IMR-90 (cell line): ENCODE results near the gene GSTT2. TPM values are rescaled to one million over a fixed set of nuclear protein-coding genes. Genes with fewer than 3 reads are reported as not detected.

Source experiments
- ATAC-seq: fragments of 200-7000 bp; cut with Tn5 transposase; 2 replicates; pipeline ENCODE4 v1.9.1; 2020; ENCODE audit warnings: low read depth, mild to moderate bottlenecking, moderate library complexity
- BruUV-seq: library from RNA; stranded (reverse); fragments of 400-500 nt; replicated peaks from 2 replicates; lab custom pipeline; 2021; lab: Mats Ljungman, UMichigan
- CTCF ChIA-PET: fragments of 300-600 bp; formaldehyde crosslinking; extraction: SDS; loops from one replicate; lab custom pipeline; 2021; ENCODE audit warnings: antibody characterized with exemption; lab: Yijun Ruan, JAX
- POLR2A ChIA-PET: fragments of 300-600 bp; sonication (Branson Sonifier 250); formaldehyde crosslinking; loops from one replicate; lab custom pipeline; 2022; ENCODE audit warnings: antibody characterized with exemption; ENCODE audit not compliant: unreplicated experiment; lab: Charles Lee
- DNase-seq: peaks from one replicate; pipeline ENCODE4 v3.0.0; 2013
- H2AFZ ChIP-seq: replicated peaks from 2 replicates; pipeline ENCODE3; 2013; ENCODE audit warnings: low read length, mild to moderate bottlenecking; ENCODE audit not compliant: poor library complexity
- H2AK5ac ChIP-seq: 2 replicates; pipeline ENCODE4 v1.6.1; 2013; ENCODE audit warnings: low read depth, low read length, inconsistent platforms
- H2AK9ac ChIP-seq: replicated peaks from 2 replicates; pipeline ENCODE3; 2013; ENCODE audit warnings: mild to moderate bottlenecking, low read depth, low read length, moderate library complexity; ENCODE audit not compliant: poor library complexity
- H2BK120ac ChIP-seq: 2 replicates; pipeline ENCODE4 v1.6.1; 2013; ENCODE audit warnings: low read depth, low read length, inconsistent platforms
- H2BK15ac ChIP-seq: 3 replicates; pipeline ENCODE4 v1.6.1; 2013; ENCODE audit warnings: low read depth, low read length, inconsistent platforms
- H2BK20ac ChIP-seq: 2 replicates; pipeline ENCODE4 v1.6.1; 2013; ENCODE audit warnings: low read depth, mild to moderate bottlenecking, inconsistent platforms, low read length, moderate library complexity
- H2BK5ac ChIP-seq: 2 replicates; pipeline ENCODE4 v1.6.1; 2013; ENCODE audit warnings: mild to moderate bottlenecking, low read depth, low read length, inconsistent platforms; ENCODE audit not compliant: poor library complexity, severe bottlenecking
- H3K14ac ChIP-seq: replicated peaks from 2 replicates; pipeline ENCODE4 v1.6.1; 2013; ENCODE audit warnings: low read depth, low read length, inconsistent platforms
- H3K18ac ChIP-seq: 2 replicates; pipeline ENCODE4 v1.6.1; 2013; ENCODE audit warnings: low read depth, low read length, control low read depth
- H3K23ac ChIP-seq: 2 replicates; pipeline ENCODE4 v1.6.1; 2013; ENCODE audit warnings: low read depth, low read length, inconsistent platforms
- H3K27ac ChIP-seq: 2 replicates; pipeline ENCODE4 v1.5.1; 2013; ENCODE audit warnings: mild to moderate bottlenecking, control low read depth, low read length; ENCODE audit not compliant: insufficient read depth
- H3K27me3 ChIP-seq: 2 replicates; pipeline ENCODE4 v1.6.1; 2013; ENCODE audit warnings: low read length; ENCODE audit not compliant: control insufficient read depth, insufficient read depth
- H3K36me3 ChIP-seq: 2 replicates; pipeline ENCODE4 v1.6.1; 2013; ENCODE audit warnings: low read length, mixed read lengths; ENCODE audit not compliant: control insufficient read depth, insufficient read depth
- H3K4ac ChIP-seq: 2 replicates; pipeline ENCODE4 v1.6.1; 2013; ENCODE audit warnings: low read depth, low read length, inconsistent platforms
- H3K4me1 ChIP-seq: 2 replicates; pipeline ENCODE4 v1.6.1; 2013; ENCODE audit warnings: low read length, mixed read lengths; ENCODE audit not compliant: control insufficient read depth, insufficient read depth
- H3K4me2 ChIP-seq: 2 replicates; pipeline ENCODE4 v1.6.1; 2013; ENCODE audit warnings: low read depth, mild to moderate bottlenecking, control low read depth, low read length, moderate library complexity
- H3K4me3 ChIP-seq: 2 replicates; pipeline ENCODE4 v1.5.1; 2013; ENCODE audit warnings: low read depth, mild to moderate bottlenecking, control low read depth, low read length, moderate library complexity; ENCODE audit not compliant: insufficient read depth
- H3K56ac ChIP-seq: 2 replicates; pipeline ENCODE4 v1.6.1; 2013; ENCODE audit warnings: low read length, inconsistent platforms; ENCODE audit not compliant: insufficient read depth; ENCODE audit errors: extremely low read depth
- H3K79me1 ChIP-seq, 2 experiments: 2 replicates each; pipeline ENCODE4 v1.6.1; 2013; ENCODE audit warnings: low read length in 2 of 2, inconsistent platforms in 1 of 2, low read depth in 1 of 2
- H3K9ac ChIP-seq: 2 replicates; pipeline ENCODE4 v1.6.1; 2013; ENCODE audit warnings: low read depth, low read length, control low read depth
- H3K9me1 ChIP-seq: 2 replicates; pipeline ENCODE4 v1.6.1; 2013; ENCODE audit warnings: low read length, inconsistent platforms; ENCODE audit not compliant: insufficient read depth
- H3K9me3 ChIP-seq: 2 replicates; pipeline ENCODE4 v1.6.1; 2013; ENCODE audit warnings: low read length; ENCODE audit not compliant: control insufficient read depth, insufficient read depth
- H4K20me1 ChIP-seq: 2 replicates; pipeline ENCODE4 v1.6.1; 2013; ENCODE audit warnings: low read length, inconsistent platforms; ENCODE audit not compliant: insufficient read depth
- H4K5ac ChIP-seq: 2 replicates; pipeline ENCODE4 v1.6.1; 2013; ENCODE audit warnings: mild to moderate bottlenecking, low read depth, low read length, control low read depth
- H4K8ac ChIP-seq, 2 experiments: 2 replicates each; pipeline ENCODE4 v1.6.1; 2013; ENCODE audit warnings: low read depth in 2 of 2, low read length in 2 of 2, control low read depth in 1 of 2, inconsistent platforms in 1 of 2
- H4K91ac ChIP-seq: 2 replicates; pipeline ENCODE4 v1.6.1; 2013; ENCODE audit warnings: low read depth, low read length, inconsistent platforms; ENCODE audit not compliant: insufficient read depth
- BHLHE40 ChIP-seq: fragments of 150-350 bp; IDR thresholded peaks from 2 replicates; pipeline ENCODE4 v1.6.1; 2016; ENCODE audit warnings: mild to moderate bottlenecking, low read depth, low read length
- CHD1 ChIP-seq: IDR thresholded peaks from 2 replicates; pipeline ENCODE4 v1.6.1; 2012; ENCODE audit warnings: low read depth, low read length, improper control_type of control experiment
- MAFK ChIP-seq: IDR thresholded peaks from 2 replicates; pipeline ENCODE4 v1.6.1; 2012; ENCODE audit warnings: low read depth, low read length, improper control_type of control experiment
- MAZ ChIP-seq: IDR thresholded peaks from 2 replicates; pipeline ENCODE4 v1.6.1; 2012; ENCODE audit warnings: low read depth, mild to moderate bottlenecking, low read length, improper control_type of control experiment, moderate library complexity, borderline replicate concordance
- NFE2L2 ChIP-seq: fragments of 150-350 bp; IDR thresholded peaks from 2 replicates; pipeline ENCODE4 v1.6.1; 2016; ENCODE audit warnings: low read depth, mild to moderate bottlenecking, low read length
- POLR2A ChIP-seq: IDR thresholded peaks from 2 replicates; pipeline ENCODE4 v1.6.1; 2012; ENCODE audit warnings: mild to moderate bottlenecking, low read depth, low read length
- RFX5 ChIP-seq: IDR thresholded peaks from 2 replicates; pipeline ENCODE4 v1.8.0; 2012; ENCODE audit warnings: low read depth, mild to moderate bottlenecking, low read length, moderate library complexity
- WGBS, 2 experiments: methylation state at CpG; one replicate each; pipeline versions ENCODE4 v1.1.5 to v1.1.7; 2013; ENCODE audit warnings: missing lambda C conversion rate in 2 of 2; ENCODE audit not compliant: insufficient read length in 1 of 2; ENCODE audit errors: extremely low coverage in 2 of 2; 5-methylcytosine and 5-hydroxymethylcytosine counted together
- dilution Hi-C: fragments of 300-500 bp; cut with HindIII; formaldehyde crosslinking; loops from one replicate; pipeline ENCODE4 v1.14.3; 2018; ENCODE audit warnings: low sequenced_read_pairs; ENCODE audit not compliant: unreplicated experiment
- in situ Hi-C: fragments of 300-500 bp; cut with MboI; formaldehyde crosslinking; loops from 3 replicates; pipeline ENCODE4 v1.14.3; 2019; ENCODE audit warnings: low sequenced_read_pairs, inconsistent platforms, mixed read lengths
- intact Hi-C: fragments of 100-400 bp; cut with micrococcal nuclease; formaldehyde crosslinking; loops from 2 replicates; pipeline ENCODE4 v1.10.0; 2022
- polyA plus RNA-seq, 3 experiments: library from polyadenylated mRNA; depleted of rRNA; stranded (reverse); fragments of >200 nt; gene quantifications; 2 replicates each; pipeline ENCODE4 v1.2.3, GENCODE V29; 2012; ENCODE audit warnings: low replicate concordance in 1 of 3
- total RNA-seq: library from RNA; depleted of rRNA; stranded (reverse); fragments of >200 nt; gene quantifications from 2 replicates; pipeline ENCODE4 v1.2.3, GENCODE V29; 2012
- TF ChIP-seq, protein P1 (sequence below): conservative IDR thresholded peaks from 2 replicates; pipeline ENCODE4 v1.5.1; 2012; ENCODE audit warnings: mild to moderate bottlenecking, low read depth, low read length, improper control_type of control experiment
- TF ChIP-seq, protein P2 (sequence below): fragments of 150-350 bp; IDR thresholded peaks from 2 replicates; pipeline ENCODE4 v1.6.1; 2017; ENCODE audit warnings: mild to moderate bottlenecking, antibody characterized with exemption, low read length, low read depth

The GSTT2 gene
- total and polyA plus RNA-seq, 2 of the 4 experiments (the other 2 are of a cell fraction), result 1.4 to 6.9 TPM

DNA sequence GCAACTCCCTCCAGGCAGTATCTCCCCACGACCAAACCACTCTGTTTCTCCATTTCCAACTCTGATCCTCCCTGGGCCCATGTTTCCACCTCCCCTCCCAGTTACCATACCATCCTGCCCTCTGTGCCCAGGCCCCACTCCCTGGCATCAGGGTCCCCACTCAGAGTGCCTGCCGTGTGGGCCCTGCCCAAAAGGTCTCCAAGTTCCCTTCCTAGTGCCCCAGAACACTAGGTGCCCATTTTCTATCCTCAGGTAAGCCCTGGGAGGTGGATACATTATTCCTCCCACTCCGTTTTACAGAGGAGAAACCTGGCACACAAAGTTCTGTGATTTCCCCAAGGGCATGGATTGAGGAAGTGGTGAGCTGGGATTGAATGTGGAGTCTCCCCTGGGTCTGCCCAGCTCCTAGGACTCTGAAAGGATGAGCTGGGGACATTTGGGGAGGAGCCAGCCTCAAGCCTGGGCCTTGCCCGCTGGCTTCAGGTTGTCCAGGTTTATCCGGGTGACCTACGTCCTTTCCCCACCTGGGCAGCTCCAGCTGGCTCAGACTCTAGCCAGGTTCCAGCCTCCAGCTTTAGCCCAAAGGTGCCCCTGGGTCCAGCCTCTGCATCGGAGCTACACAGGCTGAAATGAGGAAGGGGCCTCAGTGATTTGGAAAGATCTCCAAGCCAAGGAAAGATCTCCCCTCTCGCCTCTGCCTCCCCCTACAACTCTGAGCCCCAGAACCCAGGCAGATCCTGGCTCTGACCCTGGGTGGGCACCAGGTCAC lies 27.5 kb downstream of the GSTT2 start (continued):
- no peak for TF ChIP-seq MAFK

DNA sequence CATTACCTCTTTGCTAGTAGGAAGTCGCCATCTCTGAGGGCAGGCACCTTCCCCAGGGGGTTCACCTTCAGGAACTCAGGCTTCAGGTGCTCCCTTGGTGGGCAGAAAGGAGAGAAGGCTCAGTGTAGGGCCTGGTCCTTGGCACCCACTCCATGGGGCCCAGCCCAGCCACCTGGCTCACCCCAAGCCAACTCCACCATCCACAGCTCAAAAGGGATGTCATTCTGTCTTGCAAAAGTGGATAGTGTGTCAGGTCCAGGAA lies 28.0 kb downstream of the GSTT2 start:
- no peak overlapping the region for H2BK5ac ChIP-seq
- dilution Hi-C loops (no loop called here), intact Hi-C loops (no loop called here), in situ Hi-C loops (no loop called here)
- H3K4me2 ChIP-seq, result no peak overlapping the region
- H2BK20ac ChIP-seq, result no peak overlapping the region
- no TSS peak for BruUV-seq
- CTCF ChIA-PET, result no interaction called here
- H3K4ac ChIP-seq, result no peak overlapping the region
- H3K4me3 ChIP-seq, result no peak overlapping the region
- no peak for DNase-seq
- H3K27me3 ChIP-seq, result no peaks in the 10 kb centered on the region; the same call in 1 of the 2 replicates
- H3K18ac ChIP-seq, result no peak overlapping the region
- H3K4me1 ChIP-seq, result peaks cover 3% of the 10 kb centered on the region; the same call in 1 of the 2 replicates
- no peaks in the 10 kb centered on the region for H3K9me3 ChIP-seq
- H3K14ac ChIP-seq, result no peak overlapping the region
- POLR2A ChIA-PET, result no interaction called here
- H2AFZ ChIP-seq, result no peak overlapping the region
- no peak overlapping the region for H2AK5ac ChIP-seq
- H3K9me1 ChIP-seq, result peaks cover 3% of the 10 kb centered on the region; the same call in 1 of the 2 replicates
- H4K91ac ChIP-seq, result no peak overlapping the region
- H4K5ac ChIP-seq, result no peak overlapping the region
- no CpG with 5 or more reads among the region's 1 CpG for WGBS, 2 experiments
- H3K9ac ChIP-seq, result no peak overlapping the region
- TF ChIP-seq MAZ (no peak), BHLHE40 (no peak), NFE2L2 (no peak), POLR2A (no peak), RFX5 (no peak), CHD1 (no peak)
- TF ChIP-seq, protein P1, sequence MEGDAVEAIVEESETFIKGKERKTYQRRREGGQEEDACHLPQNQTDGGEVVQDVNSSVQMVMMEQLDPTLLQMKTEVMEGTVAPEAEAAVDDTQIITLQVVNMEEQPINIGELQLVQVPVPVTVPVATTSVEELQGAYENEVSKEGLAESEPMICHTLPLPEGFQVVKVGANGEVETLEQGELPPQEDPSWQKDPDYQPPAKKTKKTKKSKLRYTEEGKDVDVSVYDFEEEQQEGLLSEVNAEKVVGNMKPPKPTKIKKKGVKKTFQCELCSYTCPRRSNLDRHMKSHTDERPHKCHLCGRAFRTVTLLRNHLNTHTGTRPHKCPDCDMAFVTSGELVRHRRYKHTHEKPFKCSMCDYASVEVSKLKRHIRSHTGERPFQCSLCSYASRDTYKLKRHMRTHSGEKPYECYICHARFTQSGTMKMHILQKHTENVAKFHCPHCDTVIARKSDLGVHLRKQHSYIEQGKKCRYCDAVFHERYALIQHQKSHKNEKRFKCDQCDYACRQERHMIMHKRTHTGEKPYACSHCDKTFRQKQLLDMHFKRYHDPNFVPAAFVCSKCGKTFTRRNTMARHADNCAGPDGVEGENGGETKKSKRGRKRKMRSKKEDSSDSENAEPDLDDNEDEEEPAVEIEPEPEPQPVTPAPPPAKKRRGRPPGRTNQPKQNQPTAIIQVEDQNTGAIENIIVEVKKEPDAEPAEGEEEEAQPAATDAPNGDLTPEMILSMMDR, result no peak
- TF ChIP-seq, protein P2, sequence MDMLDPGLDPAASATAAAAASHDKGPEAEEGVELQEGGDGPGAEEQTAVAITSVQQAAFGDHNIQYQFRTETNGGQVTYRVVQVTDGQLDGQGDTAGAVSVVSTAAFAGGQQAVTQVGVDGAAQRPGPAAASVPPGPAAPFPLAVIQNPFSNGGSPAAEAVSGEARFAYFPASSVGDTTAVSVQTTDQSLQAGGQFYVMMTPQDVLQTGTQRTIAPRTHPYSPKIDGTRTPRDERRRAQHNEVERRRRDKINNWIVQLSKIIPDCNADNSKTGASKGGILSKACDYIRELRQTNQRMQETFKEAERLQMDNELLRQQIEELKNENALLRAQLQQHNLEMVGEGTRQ, result no peak
- no peak for ATAC-seq
- H4K8ac ChIP-seq, result no peak overlapping the region
- no peaks in the 10 kb centered on the region for H3K36me3 ChIP-seq
- no peak overlapping the region for H2BK15ac ChIP-seq
- H2BK120ac ChIP-seq, result no peak overlapping the region
- H3K56ac ChIP-seq, result no peak overlapping the region
- no peak overlapping the region for H2AK9ac ChIP-seq
- peaks cover 9 to 15% of the 10 kb centered on the region in 2 experiments for H3K79me1 ChIP-seq
- H4K20me1 ChIP-seq, result peaks cover 4% of the 10 kb centered on the region; the same call in 1 of the 2 replicates
- H3K23ac ChIP-seq, result no peak overlapping the region
- no peak overlapping the region for H3K27ac ChIP-seq
